ENCODE measurements around the gene FAM53B.

The FAM53B gene

GRCh38 chr10:124685261-124685660, 58.9 kb downstream of the FAM53B start:
- no peak for TF ChIP-seq CTCF (IDR thresholded peaks at IDR 0.05; ENCODE audit: insufficient read depth, low read depth, low read length, missing control alignments)
- DNase-seq (ENCODE audit: low read depth) = no peak
- H3K4me3 ChIP-seq (ENCODE audit: low read length) = no peak overlapping the region

GRCh38 chr10:124683814-124684213, 60.4 kb downstream of the FAM53B start:
- no peak for DNase-seq (ENCODE audit: low read depth)
- TF ChIP-seq CTCF (IDR thresholded peaks at IDR 0.05; ENCODE audit: insufficient read depth, low read depth, low read length, missing control alignments) = no peak
- H3K4me3 ChIP-seq (ENCODE audit: low read length) = no peak overlapping the region

- TF ChIP-seq CTCF (IDR thresholded peaks at IDR 0.05; ENCODE audit: insufficient read depth, low read depth, low read length, missing control alignments) = no peak
- DNase-seq (ENCODE audit: low read depth) = no peak
These were observed 62.3 kb downstream of the FAM53B start for GRCh38 chr10:124681626-124682552.

GRCh38 chr10:124681091-124681490, 63.1 kb downstream of the FAM53B start:
- no peak overlapping the region for H3K4me3 ChIP-seq (ENCODE audit: low read length)
- DNase-seq (ENCODE audit: low read depth) = no peak
- TF ChIP-seq CTCF (IDR thresholded peaks at IDR 0.05; ENCODE audit: insufficient read depth, low read depth, low read length, missing control alignments) = no peak

More at GRCh38 chr10:124681626-124682552, 62.3 kb downstream of the FAM53B start:
- no peak overlapping the region for H3K4me3 ChIP-seq (ENCODE audit: low read length)

GRCh38 chr10:124680675-124681074, 63.5 kb downstream of the FAM53B start:
- DNase-seq (ENCODE audit: low read depth) = no peak
- TF ChIP-seq CTCF (IDR thresholded peaks at IDR 0.05; ENCODE audit: insufficient read depth, low read depth, low read length, missing control alignments) = no peak
- H3K4me3 ChIP-seq (ENCODE audit: low read length) = no peak overlapping the region

- TF ChIP-seq CTCF (IDR thresholded peaks at IDR 0.05; ENCODE audit: insufficient read depth, low read depth, low read length, missing control alignments) = no peak
- no peak for DNase-seq (ENCODE audit: low read depth)
- no peak overlapping the region for H3K4me3 ChIP-seq (ENCODE audit: low read length)
These were observed 64.8 kb downstream of the FAM53B start for GRCh38 chr10:124679401-124679800.

Measured in epithelial cell of esophagus (primary cell).